ENCODE measurements around the gene APP.

APP gene

DNA sequence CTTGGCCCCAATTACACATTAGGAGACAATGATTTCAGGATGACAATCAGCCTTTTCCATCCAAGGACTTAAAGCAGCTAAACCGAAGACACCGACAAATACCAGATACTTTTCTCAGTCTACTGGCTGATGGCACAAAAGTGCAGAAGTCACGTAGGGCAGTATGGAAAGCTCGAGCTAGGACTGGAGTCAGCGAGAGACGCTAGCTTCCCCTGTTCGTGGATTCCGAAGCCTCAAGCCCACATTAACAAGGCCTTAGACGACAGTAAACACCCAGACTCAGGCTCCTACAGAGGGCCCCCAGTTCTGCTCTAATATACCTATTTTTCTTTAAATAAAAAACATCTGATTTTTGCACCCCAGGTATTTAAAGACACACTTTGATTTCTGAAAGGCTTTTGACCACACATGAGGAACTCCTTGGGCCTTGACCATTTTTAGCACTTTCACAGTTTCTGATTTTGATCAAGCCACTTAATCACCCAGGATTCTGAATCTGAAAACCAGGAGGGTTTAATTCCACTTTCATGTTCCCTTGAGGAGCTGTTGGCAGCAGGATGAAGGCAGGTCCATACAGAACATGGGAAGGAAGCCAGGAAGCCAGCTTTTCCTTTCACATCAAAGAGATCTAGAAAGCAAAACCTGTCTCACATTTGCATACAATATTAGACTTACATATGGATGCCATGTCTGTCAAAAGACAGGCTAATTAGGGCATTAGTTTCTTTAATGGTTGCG is 231.7 kb downstream of the APP start:
- no peak for DNase-seq (ENCODE audit: low read depth in 1 of 2, low spot score in 1 of 2)
- Histone ChIP-seq H3K4me3 (replicated peaks; ENCODE audit: insufficient read depth, low read length) (no peak overlapping the region), H3K27ac (replicated peaks) (no peak overlapping the region), H3K27me3 (ENCODE audit: insufficient read depth, poor library complexity, severe bottlenecking) (no peaks in the 10 kb centered on the region)
- TF ChIP-seq, protein P1, sequence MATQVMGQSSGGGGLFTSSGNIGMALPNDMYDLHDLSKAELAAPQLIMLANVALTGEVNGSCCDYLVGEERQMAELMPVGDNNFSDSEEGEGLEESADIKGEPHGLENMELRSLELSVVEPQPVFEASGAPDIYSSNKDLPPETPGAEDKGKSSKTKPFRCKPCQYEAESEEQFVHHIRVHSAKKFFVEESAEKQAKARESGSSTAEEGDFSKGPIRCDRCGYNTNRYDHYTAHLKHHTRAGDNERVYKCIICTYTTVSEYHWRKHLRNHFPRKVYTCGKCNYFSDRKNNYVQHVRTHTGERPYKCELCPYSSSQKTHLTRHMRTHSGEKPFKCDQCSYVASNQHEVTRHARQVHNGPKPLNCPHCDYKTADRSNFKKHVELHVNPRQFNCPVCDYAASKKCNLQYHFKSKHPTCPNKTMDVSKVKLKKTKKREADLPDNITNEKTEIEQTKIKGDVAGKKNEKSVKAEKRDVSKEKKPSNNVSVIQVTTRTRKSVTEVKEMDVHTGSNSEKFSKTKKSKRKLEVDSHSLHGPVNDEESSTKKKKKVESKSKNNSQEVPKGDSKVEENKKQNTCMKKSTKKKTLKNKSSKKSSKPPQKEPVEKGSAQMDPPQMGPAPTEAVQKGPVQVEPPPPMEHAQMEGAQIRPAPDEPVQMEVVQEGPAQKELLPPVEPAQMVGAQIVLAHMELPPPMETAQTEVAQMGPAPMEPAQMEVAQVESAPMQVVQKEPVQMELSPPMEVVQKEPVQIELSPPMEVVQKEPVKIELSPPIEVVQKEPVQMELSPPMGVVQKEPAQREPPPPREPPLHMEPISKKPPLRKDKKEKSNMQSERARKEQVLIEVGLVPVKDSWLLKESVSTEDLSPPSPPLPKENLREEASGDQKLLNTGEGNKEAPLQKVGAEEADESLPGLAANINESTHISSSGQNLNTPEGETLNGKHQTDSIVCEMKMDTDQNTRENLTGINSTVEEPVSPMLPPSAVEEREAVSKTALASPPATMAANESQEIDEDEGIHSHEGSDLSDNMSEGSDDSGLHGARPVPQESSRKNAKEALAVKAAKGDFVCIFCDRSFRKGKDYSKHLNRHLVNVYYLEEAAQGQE (IDR thresholded peaks at IDR 0.05; ENCODE audit: insufficient replicate concordance, low read depth): no peak
- TF ChIP-seq SPI1 (IDR thresholded peaks at IDR 0.05; ENCODE audit: borderline replicate concordance, low read depth) (no peak), GABPA (IDR thresholded peaks at IDR 0.05; ENCODE audit: low read depth) (no peak), POLR2AphosphoS5 (IDR thresholded peaks at IDR 0.05; ENCODE audit: low read depth) (no peak)
- TF ChIP-seq, protein P2, sequence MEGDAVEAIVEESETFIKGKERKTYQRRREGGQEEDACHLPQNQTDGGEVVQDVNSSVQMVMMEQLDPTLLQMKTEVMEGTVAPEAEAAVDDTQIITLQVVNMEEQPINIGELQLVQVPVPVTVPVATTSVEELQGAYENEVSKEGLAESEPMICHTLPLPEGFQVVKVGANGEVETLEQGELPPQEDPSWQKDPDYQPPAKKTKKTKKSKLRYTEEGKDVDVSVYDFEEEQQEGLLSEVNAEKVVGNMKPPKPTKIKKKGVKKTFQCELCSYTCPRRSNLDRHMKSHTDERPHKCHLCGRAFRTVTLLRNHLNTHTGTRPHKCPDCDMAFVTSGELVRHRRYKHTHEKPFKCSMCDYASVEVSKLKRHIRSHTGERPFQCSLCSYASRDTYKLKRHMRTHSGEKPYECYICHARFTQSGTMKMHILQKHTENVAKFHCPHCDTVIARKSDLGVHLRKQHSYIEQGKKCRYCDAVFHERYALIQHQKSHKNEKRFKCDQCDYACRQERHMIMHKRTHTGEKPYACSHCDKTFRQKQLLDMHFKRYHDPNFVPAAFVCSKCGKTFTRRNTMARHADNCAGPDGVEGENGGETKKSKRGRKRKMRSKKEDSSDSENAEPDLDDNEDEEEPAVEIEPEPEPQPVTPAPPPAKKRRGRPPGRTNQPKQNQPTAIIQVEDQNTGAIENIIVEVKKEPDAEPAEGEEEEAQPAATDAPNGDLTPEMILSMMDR (IDR thresholded peaks at IDR 0.05; ENCODE audit: insufficient read depth, low read length): no peak

DNA sequence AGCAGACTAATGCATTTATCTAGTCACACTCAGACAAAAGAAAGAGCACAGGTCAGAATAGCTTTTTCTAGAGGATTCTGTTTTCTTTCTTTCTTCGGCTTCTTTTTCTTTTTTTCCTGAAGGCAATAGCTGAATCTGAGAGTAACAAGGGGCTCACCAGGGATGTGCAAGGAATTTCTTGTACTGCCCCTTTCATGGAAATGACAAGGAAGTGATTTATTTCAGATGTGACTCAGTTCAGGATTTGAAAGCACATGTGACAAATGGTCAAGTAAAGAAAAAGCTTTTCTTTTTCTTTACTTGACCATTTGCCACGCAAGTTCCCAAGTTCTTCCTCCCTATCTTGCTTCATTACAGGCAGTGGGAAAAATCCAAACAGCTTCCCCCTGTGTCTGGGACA is 233.8 kb downstream of the APP start:
- DNase-seq (ENCODE audit: low read depth in 1 of 2, low spot score in 1 of 2): no peak
- Histone ChIP-seq H3K4me3 (replicated peaks; ENCODE audit: insufficient read depth, low read length) (no peak overlapping the region), H3K27ac (replicated peaks) (no peak overlapping the region), H3K27me3 (ENCODE audit: insufficient read depth, poor library complexity, severe bottlenecking) (no peaks in the 10 kb centered on the region)
- TF ChIP-seq POLR2AphosphoS5 (IDR thresholded peaks at IDR 0.05; ENCODE audit: low read depth): no peak
- TF ChIP-seq, protein P1 (IDR thresholded peaks at IDR 0.05; ENCODE audit: insufficient replicate concordance, low read depth): no peak
- TF ChIP-seq, protein P2 (IDR thresholded peaks at IDR 0.05; ENCODE audit: insufficient read depth, low read length): no peak
- no peak for TF ChIP-seq GABPA (IDR thresholded peaks at IDR 0.05; ENCODE audit: low read depth)
- no peak for TF ChIP-seq SPI1 (IDR thresholded peaks at IDR 0.05; ENCODE audit: borderline replicate concordance, low read depth)

DNA sequence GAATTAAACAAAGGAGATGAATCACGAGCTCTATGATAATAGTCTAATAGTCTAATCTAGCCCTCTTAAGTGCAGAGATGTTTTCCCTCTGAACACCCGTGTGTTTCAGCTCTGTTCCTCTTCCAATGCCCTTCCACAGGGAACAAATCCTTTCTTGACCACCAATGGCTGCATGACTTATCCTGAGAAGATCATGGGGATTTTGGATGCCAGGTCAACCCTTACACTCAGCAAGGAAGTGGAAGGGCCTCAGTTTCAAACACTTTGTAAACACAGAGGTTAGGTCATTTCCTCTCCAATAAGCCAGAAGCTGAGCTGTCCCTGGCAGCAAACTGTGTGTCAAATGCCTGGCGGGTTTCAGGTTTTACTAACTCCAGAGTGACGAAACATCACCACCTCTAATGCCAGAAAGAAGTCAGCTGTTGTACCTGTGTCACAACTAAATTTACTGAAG is 235.8 kb downstream of the APP start:
- Histone ChIP-seq H3K27ac (replicated peaks) (peak overlapping the region; percentile 29; the same call in 1 of the 2 replicates), H3K4me3 (replicated peaks; ENCODE audit: insufficient read depth, low read length) (no peak overlapping the region), H3K27me3 (ENCODE audit: insufficient read depth, poor library complexity, severe bottlenecking) (no peaks in the 10 kb centered on the region)
- TF ChIP-seq POLR2AphosphoS5 (IDR thresholded peaks at IDR 0.05; ENCODE audit: low read depth) (no peak), SPI1 (IDR thresholded peaks at IDR 0.05; ENCODE audit: borderline replicate concordance, low read depth) (peak; percentile 16; the same call in 1 of the 2 replicates)
- peak in 1 of 2 experiments; percentile 64 for DNase-seq (ENCODE audit: low read depth in 1 of 2, low spot score in 1 of 2)

DNA sequence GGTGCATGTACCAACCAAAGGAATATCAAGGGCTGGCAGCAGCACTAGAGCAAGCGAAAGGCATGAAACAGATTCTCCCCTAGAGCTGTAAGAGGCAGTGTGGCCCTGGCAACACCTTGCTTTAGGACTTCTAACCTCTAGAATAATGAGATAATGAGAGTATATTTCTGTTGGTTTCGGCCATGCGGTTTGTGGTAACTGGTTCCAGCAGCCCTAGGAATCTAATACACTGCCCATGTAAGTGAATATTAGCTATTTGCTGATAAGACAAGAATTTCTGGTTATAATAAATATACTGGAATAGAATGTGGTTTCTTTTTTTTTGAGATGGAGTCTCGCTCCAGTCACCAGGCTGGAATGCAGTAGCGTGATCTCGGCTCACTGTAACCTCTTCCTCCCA is 236.4 kb downstream of the APP start:
- TF ChIP-seq, protein P2 (IDR thresholded peaks at IDR 0.05; ENCODE audit: insufficient read depth, low read length): no peak
- Histone ChIP-seq H3K27me3 (ENCODE audit: insufficient read depth, poor library complexity, severe bottlenecking) (no peaks in the 10 kb centered on the region), H3K4me3 (replicated peaks; ENCODE audit: insufficient read depth, low read length) (no peak overlapping the region), H3K27ac (replicated peaks) (no peak overlapping the region; the same call in 1 of the 2 replicates)
- no peak for DNase-seq (ENCODE audit: low read depth in 1 of 2, low spot score in 1 of 2)
